Loucy (cell line): Measurements from ENCODE around the gene MYO1E.

Source experiments
- EZH2phosphoT487 ChIP-seq: fragments of 200-600 bp; IDR thresholded peaks from 2 replicates; pipeline ENCODE4 v1.6.1; 2018; ENCODE audit warnings: antibody characterized with exemption, mild to moderate bottlenecking, moderate library complexity, borderline replicate concordance
- TF ChIP-seq, protein P1 (sequence below): fragments of 200-600 bp; sonication (generic); conservative IDR thresholded peaks from 2 replicates; pipeline ENCODE4 v1.5.1; 2014; ENCODE audit warnings: mild to moderate bottlenecking, antibody characterized with exemption, low read length

DNA sequence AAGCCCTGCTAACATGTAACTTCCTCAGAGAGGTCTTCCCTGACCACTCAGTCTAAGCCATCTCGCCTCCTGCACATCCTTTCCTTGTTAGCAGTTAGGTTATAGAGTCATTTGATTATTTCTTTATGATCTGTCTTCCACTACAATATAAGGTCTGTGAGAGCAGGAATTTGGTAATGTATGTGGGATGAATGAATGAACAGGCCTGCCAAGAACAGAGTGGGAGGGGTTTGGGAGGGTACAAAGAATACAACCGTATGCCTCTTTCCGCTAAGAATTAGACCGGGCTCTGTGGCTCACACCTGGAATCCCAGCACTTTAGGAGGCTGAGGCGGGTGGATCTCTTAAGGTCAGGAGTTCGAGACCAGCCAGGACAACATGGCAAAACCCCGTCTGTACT is 32.4 kb upstream of the MYO1E start:
- TF ChIP-seq, protein P1, sequence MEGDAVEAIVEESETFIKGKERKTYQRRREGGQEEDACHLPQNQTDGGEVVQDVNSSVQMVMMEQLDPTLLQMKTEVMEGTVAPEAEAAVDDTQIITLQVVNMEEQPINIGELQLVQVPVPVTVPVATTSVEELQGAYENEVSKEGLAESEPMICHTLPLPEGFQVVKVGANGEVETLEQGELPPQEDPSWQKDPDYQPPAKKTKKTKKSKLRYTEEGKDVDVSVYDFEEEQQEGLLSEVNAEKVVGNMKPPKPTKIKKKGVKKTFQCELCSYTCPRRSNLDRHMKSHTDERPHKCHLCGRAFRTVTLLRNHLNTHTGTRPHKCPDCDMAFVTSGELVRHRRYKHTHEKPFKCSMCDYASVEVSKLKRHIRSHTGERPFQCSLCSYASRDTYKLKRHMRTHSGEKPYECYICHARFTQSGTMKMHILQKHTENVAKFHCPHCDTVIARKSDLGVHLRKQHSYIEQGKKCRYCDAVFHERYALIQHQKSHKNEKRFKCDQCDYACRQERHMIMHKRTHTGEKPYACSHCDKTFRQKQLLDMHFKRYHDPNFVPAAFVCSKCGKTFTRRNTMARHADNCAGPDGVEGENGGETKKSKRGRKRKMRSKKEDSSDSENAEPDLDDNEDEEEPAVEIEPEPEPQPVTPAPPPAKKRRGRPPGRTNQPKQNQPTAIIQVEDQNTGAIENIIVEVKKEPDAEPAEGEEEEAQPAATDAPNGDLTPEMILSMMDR = no peak
- no peak for TF ChIP-seq EZH2phosphoT487
